ENCODE results near the gene PTPRN2.
"Not testable (repeated sequence)": the region's sequence is repeated elsewhere in the genome, so short reads cannot be mapped to it uniquely, and the experiment has no call there.

PTPRN2 gene

GRCh38 chr7:157726764-157727163, 860.9 kb downstream of the PTPRN2 start:
- no peak for DNase-seq (ENCODE audit: low spot score)

GRCh38 chr7:157725312-157725711, 862.3 kb downstream of the PTPRN2 start:
- not testable (repeated sequence) for DNase-seq (ENCODE audit: low spot score)

- DNase-seq (ENCODE audit: low spot score), result no peak
Measured at GRCh38 chr7:157723205-157723604, 864.4 kb downstream of the PTPRN2 start.

- no peak for DNase-seq (ENCODE audit: low spot score)
Measured at GRCh38 chr7:157722137-157723060, 865.2 kb downstream of the PTPRN2 start.

- no peak for DNase-seq (ENCODE audit: low spot score)
Measured at GRCh38 chr7:157721468-157722136, 866.0 kb downstream of the PTPRN2 start.

GRCh38 chr7:157719705-157720655, 867.6 kb downstream of the PTPRN2 start:
- DNase-seq (ENCODE audit: low spot score), result no peak

GRCh38 chr7:157719008-157719682, 868.5 kb downstream of the PTPRN2 start:
- no peak for DNase-seq (ENCODE audit: low spot score)

- no peak for DNase-seq (ENCODE audit: low spot score)
Measured at GRCh38 chr7:157718303-157719007, 869.2 kb downstream of the PTPRN2 start.

GRCh38 chr7:157717211-157718174, 870.1 kb downstream of the PTPRN2 start:
- DNase-seq (ENCODE audit: low spot score), result no peak

- no peak for DNase-seq (ENCODE audit: low spot score)
Measured at GRCh38 chr7:157715938-157716280, 871.7 kb downstream of the PTPRN2 start.

- no peak for DNase-seq (ENCODE audit: low spot score)
Measured at GRCh38 chr7:157715071-157715937, 872.3 kb downstream of the PTPRN2 start.

- DNase-seq (ENCODE audit: low spot score), result no peak
Measured at GRCh38 chr7:157714166-157715070, 873.2 kb downstream of the PTPRN2 start.

GRCh38 chr7:157713591-157713990, 874.0 kb downstream of the PTPRN2 start:
- no peak for DNase-seq (ENCODE audit: low spot score)

- DNase-seq (ENCODE audit: low spot score), result no peak
Measured at GRCh38 chr7:157712666-157713235, 874.9 kb downstream of the PTPRN2 start.

- DNase-seq (ENCODE audit: low spot score), result no peak
Measured at GRCh38 chr7:157711353-157711888, 876.2 kb downstream of the PTPRN2 start.

GRCh38 chr7:157710396-157710795, 877.2 kb downstream of the PTPRN2 start:
- DNase-seq (ENCODE audit: low spot score), result no peak
